HEK293 (cell line): ENCODE results near the gene CUL3.
A peak's percentile ranks its signal among the peaks of the same experiment; 100 is the strongest.

Experiments used
- CTCF ChIA-PET: fragments of 350-600 bp; formaldehyde crosslinking; extraction: SDS; loops from one replicate; lab custom pipeline; 2021; ENCODE audit warnings: antibody characterized with exemption; lab: Yijun Ruan, JAX
- POLR2A ChIA-PET: fragments of 300-600 bp; formaldehyde crosslinking; extraction: SDS; loops from one replicate; lab custom pipeline; 2020; ENCODE audit warnings: antibody characterized with exemption, inconsistent platforms; lab: Yijun Ruan, JAX
- H3K27ac ChIP-seq: fragments of 200-500 bp; sonication (Bioruptor generic); 2 replicates; pipeline ENCODE4 v1.5.1; 2014; ENCODE audit warnings: low read depth, low read length, control low read depth, inconsistent platforms; ENCODE audit errors: extremely low read depth
- H3K36me3 ChIP-seq, 2 experiments: fragments of 200-500 bp in 1 of 2; sonication (Bioruptor generic) in 1 of 2; 1 replicate in 1 of 2; 2 replicates in 1 of 2; pipeline ENCODE4 v1.5.1; 2014 to 2017; ENCODE audit warnings: inconsistent platforms in 2 of 2, low read length in 2 of 2; ENCODE audit not compliant: control insufficient read depth in 2 of 2, insufficient read depth in 1 of 2
- H3K4me1 ChIP-seq: fragments of 200-500 bp; sonication (Bioruptor generic); 2 replicates; pipeline ENCODE4 v1.5.1; 2014; ENCODE audit warnings: mild to moderate bottlenecking, low read length, inconsistent platforms; ENCODE audit not compliant: control insufficient read depth, insufficient read depth
- H3K4me3 ChIP-seq: 2 replicates; pipeline ENCODE4 v1.5.1; 2011; ENCODE audit warnings: low read depth, mild to moderate bottlenecking, control low read depth, low read length, moderate library complexity
- H3K9me3 ChIP-seq: fragments of 200-500 bp; sonication (Bioruptor generic); 2 replicates; pipeline ENCODE4 v1.5.1; 2014; ENCODE audit warnings: low read depth, low read length, inconsistent platforms; ENCODE audit not compliant: control insufficient read depth, insufficient read depth
- AEBP2 ChIP-seq: fragments of 450-650 bp; formaldehyde crosslinking; IDR thresholded peaks from 2 replicates; pipeline ENCODE4 v1.5.1; 2016; ENCODE audit warnings: missing biosample characterization, missing genetic modification characterization, borderline replicate concordance
- ATF2 ChIP-seq: fragments of 450-650 bp; formaldehyde crosslinking; IDR thresholded peaks from 2 replicates; pipeline ENCODE4 v1.5.1; 2016; ENCODE audit warnings: missing biosample characterization, missing genetic modification characterization, low read depth
- HOXA7 ChIP-seq: sonication (generic); formaldehyde crosslinking; IDR thresholded peaks from 2 replicates; pipeline ENCODE4 v1.8.1; 2022; ENCODE audit warnings: missing genetic modification reagents, borderline replicate concordance
- SETDB1 ChIP-seq: IDR thresholded peaks from one replicate; pipeline ENCODE4 v1.6.1; 2017; ENCODE audit warnings: mild to moderate bottlenecking, low read length, moderate library complexity, mixed read lengths; ENCODE audit not compliant: insufficient read length
- ZBTB20 ChIP-seq: fragments of 450-650 bp; formaldehyde crosslinking; IDR thresholded peaks from 2 replicates; pipeline ENCODE4 v1.5.1; 2016; ENCODE audit warnings: missing biosample characterization, missing genetic modification characterization
- ZNF311 ChIP-seq: fragments of 450-650 bp; formaldehyde crosslinking; IDR thresholded peaks from 2 replicates; pipeline ENCODE4 v1.5.1; 2017; ENCODE audit warnings: missing biosample characterization, missing genetic modification characterization, borderline replicate concordance
- ZNF404 ChIP-seq: fragments of 450-650 bp; formaldehyde crosslinking; IDR thresholded peaks from 2 replicates; pipeline ENCODE4 v1.5.1; 2017; ENCODE audit warnings: missing biosample characterization, missing genetic modification characterization
- ZNF416 ChIP-seq: fragments of 450-650 bp; formaldehyde crosslinking; IDR thresholded peaks from 2 replicates; pipeline ENCODE4 v1.5.1; 2016; ENCODE audit warnings: missing biosample characterization, missing genetic modification characterization
- ZNF518A ChIP-seq: fragments of 450-650 bp; formaldehyde crosslinking; conservative IDR thresholded peaks from 2 replicates; pipeline ENCODE4 v1.5.1; 2016; ENCODE audit warnings: low read depth, missing biosample characterization, missing genetic modification characterization
- ZNF658 ChIP-seq: fragments of 450-650 bp; formaldehyde crosslinking; IDR thresholded peaks from 2 replicates; pipeline ENCODE4; 2016; ENCODE audit warnings: missing biosample characterization, missing genetic modification characterization
- ZNF692 ChIP-seq: fragments of 450-650 bp; formaldehyde crosslinking; IDR thresholded peaks from 2 replicates; pipeline ENCODE4 v1.5.1; 2016; ENCODE audit warnings: missing biosample characterization, missing genetic modification characterization
- ZNF747 ChIP-seq: fragments of 450-650 bp; formaldehyde crosslinking; IDR thresholded peaks from 2 replicates; pipeline ENCODE4 v1.5.1; 2016; ENCODE audit warnings: missing biosample characterization, missing genetic modification characterization
- ZNF843 ChIP-seq: fragments of 450-650 bp; formaldehyde crosslinking; IDR thresholded peaks from 2 replicates; pipeline ENCODE4 v1.5.1; 2016; ENCODE audit warnings: missing biosample characterization, missing genetic modification characterization

CUL3 gene

GRCh38 chr2:224472137-224472536, 113.0 kb downstream of the CUL3 start (continued):
- TF ChIP-seq SETDB1 (no peak), ZNF404 (no peak), HOXA7 (CRISPR knock-in tag) (no peak), ZNF311 (tag by site-specific recombination) (no peak), ZBTB20 (no peak), ZNF658 (tag by site-specific recombination) (no peak), ZNF692 (tag by site-specific recombination) (peak; percentile 35; the same call in 1 of the 2 replicates), ZNF747 (tag by site-specific recombination) (no peak), ZNF843 (tag by site-specific recombination) (0 out of 2 replicates have a peak, but pooled peaks have one; percentile 14), ZNF518A (no peak), AEBP2 (no peak), ATF2 (tag by site-specific recombination) (peak; percentile 24; the same call in 1 of the 2 replicates)
- TF ChIP-seq, all 188 proteins: peak for 8

- Histone ChIP-seq H3K4me3 (no peak overlapping the region), H3K27ac (no peak overlapping the region), H3K4me1 (peaks cover 8% of the 10 kb centered on the region), H3K36me3 (peaks cover 0 to 11% of the 10 kb centered on the region in 2 experiments; a peak in 2 of 3 replicates), H3K9me3 (no peaks in the 10 kb centered on the region)
- TF ChIP-seq SETDB1 = peak; percentile 22
- TF ChIP-seq ZNF416 = no peak
- ChIA-PET POLR2A (no interaction called here), CTCF (interaction anchor here (0.6 kb wide), 1 partner anchor 191 kb away, joined by 4 read pairs; no protein-coding TSS in a partner anchor)
Measured at GRCh38 chr2:224469374-224469964, 115.7 kb downstream of the CUL3 start.
